Activated T-cell treated with anti-CD3 and anti-CD28 coated beads for 4 hours (primary cell): Measurements from ENCODE around the gene DGCR2.
"Not testable (repeated sequence)": the region's sequence is repeated elsewhere in the genome, so short reads cannot be mapped to it uniquely, and the experiment has no call there.

ENCODE experiments used
- DNase-seq: peaks from one replicate; pipeline ENCODE4 v3.0.0-alpha.2; 2020

Gene DGCR2

DNA sequence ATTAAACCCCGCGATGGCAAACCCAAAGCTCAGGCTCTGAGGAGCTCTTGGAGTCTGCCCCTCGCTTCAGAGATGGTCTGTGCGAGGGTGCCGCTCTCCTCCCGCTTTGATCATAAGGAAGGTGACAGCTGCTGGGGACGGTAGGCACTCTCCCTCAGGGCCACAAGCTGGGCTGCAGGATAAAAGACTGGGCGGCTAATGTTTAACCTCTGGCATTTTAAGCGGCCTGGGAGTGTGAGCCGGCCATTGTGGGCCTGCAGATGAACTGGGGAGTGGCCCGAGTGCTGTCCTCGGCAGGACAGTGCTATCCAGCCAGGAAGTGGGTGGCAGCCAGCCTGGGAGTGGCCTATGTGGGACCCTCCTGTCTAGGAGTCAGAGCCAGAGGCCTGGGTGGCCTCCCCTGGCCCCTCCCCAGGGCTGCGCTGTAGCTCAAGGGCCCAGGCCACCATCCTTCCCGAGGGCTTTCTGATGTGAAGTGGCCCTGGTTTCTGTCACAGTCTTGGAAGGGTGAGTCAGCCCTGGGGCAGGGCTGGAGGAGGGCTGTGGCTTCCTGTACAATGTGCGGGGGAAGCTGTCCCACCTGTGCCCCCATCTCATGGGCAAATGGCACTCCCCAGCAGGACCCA lies 127.4 kb downstream of the DGCR2 start:
- DNase-seq: no peak

DNA sequence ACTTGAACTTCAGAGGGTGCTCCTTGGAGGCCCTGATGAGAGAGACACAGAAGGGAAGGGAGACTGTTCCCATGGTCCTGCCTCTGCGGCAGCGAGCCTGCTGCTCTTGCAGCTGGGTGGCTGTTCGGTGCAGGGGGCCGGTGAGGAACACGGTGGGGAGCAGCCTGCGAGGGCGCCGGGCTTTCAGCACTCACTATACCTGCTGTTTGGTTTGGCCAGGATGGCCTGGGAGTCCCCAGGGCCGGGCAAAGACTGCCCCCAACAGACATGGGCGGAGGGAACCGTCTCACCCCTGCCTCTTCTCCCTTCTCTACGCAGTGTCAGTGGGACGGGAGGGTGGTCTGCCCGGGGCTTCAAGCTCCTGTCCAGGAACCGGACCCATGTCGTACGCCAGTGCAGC lies 128.2 kb downstream of the DGCR2 start:
- DNase-seq: no peak

DNA sequence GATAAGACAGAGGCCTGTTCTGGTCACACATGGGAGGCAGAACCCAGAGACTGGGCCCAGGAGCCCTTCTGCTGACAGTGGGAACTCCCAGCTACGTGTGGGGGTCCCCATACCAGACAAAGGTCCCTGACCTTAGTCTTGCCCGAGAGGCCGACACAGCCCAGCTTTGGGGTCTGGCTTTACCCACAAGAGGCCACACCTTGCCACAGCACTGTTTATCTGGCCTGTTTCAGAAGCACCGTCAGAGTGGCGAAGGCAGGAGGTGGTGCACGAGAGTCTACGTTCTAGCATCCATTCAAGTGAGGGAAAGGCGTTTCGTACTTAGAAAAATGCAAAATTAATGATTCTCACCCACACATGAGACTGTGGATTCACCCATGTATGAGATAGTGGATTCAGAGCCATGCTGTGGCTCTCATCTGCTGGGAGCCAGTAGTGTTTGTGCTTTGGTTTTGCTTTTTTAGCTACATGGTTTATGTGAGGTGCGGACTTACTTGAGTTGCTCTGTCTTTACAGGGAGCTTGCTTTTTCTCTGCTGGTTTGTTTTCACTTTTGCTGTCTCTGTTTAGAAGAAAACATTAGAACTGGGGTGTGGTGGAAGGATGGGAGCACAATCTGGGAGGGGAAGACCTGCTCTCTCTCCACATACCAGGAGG lies 129.5 kb downstream of the DGCR2 start:
- DNase-seq: no peak

DNA sequence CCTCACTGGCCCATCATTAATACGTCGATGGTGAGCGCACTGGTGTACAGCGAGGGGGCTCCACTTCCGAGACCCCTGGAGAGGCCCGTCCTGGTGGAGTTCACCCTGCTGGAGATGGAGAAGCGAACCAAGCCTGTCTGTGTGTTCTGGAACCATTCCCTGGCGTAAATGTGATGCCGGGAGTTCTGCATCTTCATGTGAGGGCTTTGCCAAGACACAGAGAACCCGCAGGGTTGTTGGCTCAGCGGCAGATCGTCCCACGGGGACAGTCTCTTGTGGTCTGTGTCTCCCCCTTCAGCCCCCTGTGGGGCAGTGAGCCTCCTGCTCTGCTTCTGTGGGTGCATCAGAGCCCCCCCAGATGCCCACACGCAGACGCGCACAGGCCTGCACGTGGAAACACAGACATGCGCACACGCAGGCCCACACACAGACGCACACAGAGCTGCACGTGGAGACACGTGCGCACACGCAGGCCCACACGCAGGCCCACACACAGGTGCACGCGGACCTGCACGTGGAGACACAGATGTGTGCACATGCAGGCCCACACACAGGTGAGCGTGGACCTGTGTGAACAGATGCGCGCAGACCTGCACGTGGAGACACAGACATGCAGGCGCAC lies 130.3 kb downstream of the DGCR2 start:
- DNase-seq: no peak

DNA sequence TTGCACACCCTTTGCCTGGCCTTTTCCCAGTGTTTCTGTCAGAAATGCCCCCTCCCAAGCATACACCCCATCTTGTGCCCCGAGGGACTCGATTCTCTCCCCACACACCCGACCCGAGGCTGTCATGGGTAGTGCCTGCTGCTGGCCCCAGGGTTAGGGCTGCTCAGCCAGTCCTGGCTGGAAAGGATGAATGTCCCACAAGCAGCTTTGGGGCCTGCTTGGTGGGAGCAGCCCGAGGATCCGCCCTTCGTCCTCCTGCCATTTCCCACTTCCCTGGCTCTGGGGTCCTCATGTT lies 131.1 kb downstream of the DGCR2 start:
- DNase-seq: no peak

DNA sequence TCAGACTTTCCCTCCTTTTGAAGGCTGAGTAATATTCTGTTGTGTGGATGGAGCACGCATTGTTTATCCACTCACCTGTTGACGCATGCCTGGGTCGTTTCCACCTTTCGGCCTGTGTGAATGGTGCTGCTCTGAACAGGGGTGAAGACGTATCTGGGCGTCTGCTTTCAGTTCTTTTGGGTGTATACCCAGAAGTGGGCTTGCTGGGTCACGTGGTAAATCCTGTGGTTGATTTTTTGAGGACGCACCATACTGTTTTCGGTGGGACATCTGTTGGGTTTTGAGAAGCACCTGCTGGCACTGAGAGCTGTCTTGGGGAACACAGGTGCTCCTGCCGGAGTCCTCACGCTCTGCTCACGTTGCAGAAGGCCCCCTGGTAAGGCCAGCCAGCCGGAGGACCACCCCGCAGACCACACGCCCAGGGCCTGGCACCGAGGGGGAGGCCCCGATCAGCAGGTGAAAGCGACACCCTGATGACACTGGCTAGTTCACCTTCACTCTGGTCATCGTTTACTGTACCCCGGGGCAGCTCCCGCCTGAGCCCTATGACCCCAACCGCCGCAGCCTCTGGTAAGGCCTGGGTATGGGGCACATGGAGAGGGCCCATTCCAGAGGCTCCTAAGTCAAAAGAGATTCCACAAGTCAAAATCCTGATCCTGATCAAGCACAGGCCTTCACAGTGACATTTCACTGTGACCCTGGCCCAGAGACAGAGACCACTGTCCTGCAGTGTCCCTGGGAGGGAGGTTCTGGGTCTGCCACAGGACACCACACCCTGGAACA lies 131.7 kb downstream of the DGCR2 start:
- DNase-seq: no peak

DNA sequence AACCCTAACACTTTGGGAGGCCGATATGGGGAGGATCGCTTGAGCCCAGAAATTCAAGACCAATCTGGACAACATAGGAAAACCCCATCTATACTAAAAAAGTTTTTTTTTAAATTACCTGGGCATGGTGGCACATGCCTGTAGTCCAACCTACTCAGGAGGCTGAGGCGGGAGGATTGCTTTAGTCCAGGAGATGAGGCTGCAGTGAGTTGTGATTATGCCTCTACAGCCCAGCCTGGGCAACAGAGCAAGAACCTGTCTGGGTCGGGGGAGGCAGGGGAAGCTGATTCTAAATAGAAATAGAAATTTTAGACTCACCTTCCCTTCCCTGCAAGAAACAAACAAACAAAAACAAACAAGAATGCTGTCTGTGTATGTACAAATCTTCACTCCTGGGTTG lies 133.3 kb downstream of the DGCR2 start:
- DNase-seq: no peak

DNA sequence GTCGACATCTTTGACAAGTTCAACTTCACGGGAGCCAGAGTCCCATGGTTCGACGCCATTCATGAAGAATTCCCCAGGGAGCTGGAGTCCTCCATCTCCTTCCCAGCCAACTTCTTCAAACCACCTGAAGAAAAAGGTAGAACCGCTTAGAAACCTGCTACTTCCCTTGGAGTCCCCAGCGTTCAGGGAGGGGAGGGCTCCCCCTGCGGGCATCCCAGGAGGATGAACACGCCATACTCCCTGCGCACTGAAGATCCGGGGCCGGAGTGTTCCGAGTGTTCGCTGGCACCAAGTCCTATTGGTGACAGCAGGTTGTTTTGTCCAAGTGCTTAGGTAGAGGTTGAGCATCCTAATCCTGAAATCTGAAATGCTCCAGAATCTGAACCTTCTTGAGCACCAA lies 134.4 kb downstream of the DGCR2 start:
- DNase-seq: peak; percentile 5

DNA sequence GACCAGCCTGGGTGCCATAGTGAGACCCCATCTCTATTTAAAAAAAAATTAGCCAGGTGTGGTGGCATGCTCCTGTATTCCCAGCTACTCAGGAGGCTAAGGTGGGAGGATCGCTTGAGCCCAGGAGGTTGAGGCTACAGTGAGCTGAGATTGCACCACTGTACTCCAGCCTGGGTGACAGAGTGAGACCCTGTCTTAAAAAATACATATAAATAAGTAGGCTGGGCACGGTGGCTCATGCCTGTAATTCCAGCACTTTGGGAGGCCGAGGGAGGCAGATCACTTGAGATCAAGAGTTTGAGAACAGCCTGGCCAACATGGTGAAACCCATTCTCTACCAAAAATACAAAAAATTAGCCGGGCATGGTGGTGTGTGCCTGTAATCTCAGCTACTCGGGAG lies 135.1 kb downstream of the DGCR2 start:
- DNase-seq: not testable (repeated sequence)
